T-cell (primary cell): ENCODE results near the gene TECPR2. TPM values are rescaled to one million over a fixed set of nuclear protein-coding genes. Genes with fewer than 3 reads are reported as not detected.

Experiments
- ATAC-seq, 4 experiments: fragments of 200-7000 bp in 3 of 4; fragments of 150-1000 bp in 1 of 4; cut with Tn5 transposase; replicated peaks in 1 of 4; 1 replicate in 3 of 4; 2 replicates in 1 of 4; pipeline ENCODE4 v1.10.0; 2021; ENCODE audit warnings: moderate library complexity in 3 of 4, mild to moderate bottlenecking in 2 of 4, moderate number of reproducible peaks in 1 of 4
- CTCF ChIA-PET, 2 donors: fragments of 300-600 bp; sonication (Branson Sonifier 250); formaldehyde crosslinking; loops; one replicate each; lab custom pipeline; 2022; ENCODE audit warnings: antibody characterized with exemption in 2 of 2; lab: Charles Lee
- POLR2A ChIA-PET, 2 donors: fragments of 300-600 bp; sonication (Branson Sonifier 250); formaldehyde crosslinking; loops; one replicate each; lab custom pipeline; 2022; ENCODE audit warnings: antibody characterized with exemption in 2 of 2; lab: Charles Lee
- DNase-seq, 35 experiments: peaks; one replicate each; pipeline versions ENCODE4 v3.0.0 to v3.0.0-alpha.2; 2013 to 2023
- H3K27ac ChIP-seq: one replicate; pipeline ENCODE4 v1.5.1; 2013; ENCODE audit warnings: low read length
- H3K27me3 ChIP-seq, 2 experiments: replicated peaks in 1 of 2; 1 replicate in 1 of 2; 2 replicates in 1 of 2; pipeline versions ENCODE4 v1.6.1 to v1.7.0; 2013; ENCODE audit warnings: low read length in 1 of 2, mixed read lengths in 1 of 2; ENCODE audit not compliant: control insufficient read depth in 2 of 2, insufficient read depth in 2 of 2; ENCODE audit errors: extremely low read depth in 1 of 2
- H3K36me3 ChIP-seq, 2 donors: 1 replicate in 1 of 2; 2 replicates in 1 of 2; pipeline versions ENCODE4 v1.6.1 to v1.7.0; 2013; ENCODE audit warnings: low read length in 1 of 2; ENCODE audit not compliant: control insufficient read depth in 2 of 2, insufficient read depth in 1 of 2; ENCODE audit errors: extremely low read depth in 1 of 2
- H3K4me1 ChIP-seq, 2 experiments: 1 replicate in 1 of 2; 2 replicates in 1 of 2; pipeline versions ENCODE4 v1.6.1 to v1.7.0; 2013; ENCODE audit warnings: low read length in 2 of 2, mixed read lengths in 1 of 2; ENCODE audit not compliant: insufficient read depth in 2 of 2, control insufficient read depth in 1 of 2; ENCODE audit errors: extremely low read depth in 1 of 2
- H3K4me3 ChIP-seq, 2 donors: 1 replicate in 1 of 2; 2 replicates in 1 of 2; pipeline versions ENCODE4 v1.5.1 to v1.7.0; 2013; ENCODE audit warnings: mild to moderate bottlenecking in 2 of 2, low read length in 1 of 2, moderate library complexity in 1 of 2; ENCODE audit not compliant: control insufficient read depth in 1 of 2; ENCODE audit errors: extremely low read depth in 1 of 2
- H3K9me3 ChIP-seq: 2 replicates; pipeline ENCODE4 v1.7.0; 2013
- H3K27ac Mint-ChIP-seq, 2 donors: one replicate each; pipeline ENCODE4 v1.8.0; 2020 to 2021; ENCODE audit warnings: mild to moderate bottlenecking in 2 of 2, mixed read lengths in 2 of 2
- H3K27me3 Mint-ChIP-seq, 2 donors: one replicate each; pipeline ENCODE4 v1.8.0; 2021 to 2022; ENCODE audit warnings: mixed read lengths in 2 of 2
- H3K36me3 Mint-ChIP-seq: one replicate; pipeline ENCODE4 v1.8.0; 2021; ENCODE audit warnings: mixed read lengths
- H3K4me1 Mint-ChIP-seq, 3 donors: one replicate each; pipeline ENCODE4 v1.8.0; 2020 to 2022; ENCODE audit warnings: mixed read lengths in 3 of 3, mild to moderate bottlenecking in 1 of 3
- H3K4me3 Mint-ChIP-seq, 3 donors: one replicate each; pipeline ENCODE4 v1.8.0; 2020 to 2022; ENCODE audit warnings: mild to moderate bottlenecking in 3 of 3, mixed read lengths in 3 of 3, moderate library complexity in 3 of 3
- H3K9me3 Mint-ChIP-seq, 3 donors: one replicate each; pipeline ENCODE4 v1.8.0; 2020 to 2022; ENCODE audit warnings: mixed read lengths in 3 of 3
- WGBS: methylation state at CpG from one replicate; pipeline ENCODE4 v1.1.5; 2013; ENCODE audit warnings: missing lambda C conversion rate; ENCODE audit not compliant: insufficient coverage; 5-methylcytosine and 5-hydroxymethylcytosine counted together
- total RNA-seq, 35 experiments: library from RNA in 6 of 35; stranded (reverse) in 6 of 35; fragments of 120-200 nt in 1 of 35; gene quantifications; one replicate each; pipeline versions ENCODE4 v1.2.1 to v1.2.4 and lab custom pipeline; 2013 to 2026

The TECPR2 gene
- total RNA-seq, 5 donors from 2014 or later (not counting 1 experiment from before 2014, with no cell fraction given), result 8.6 to 16.5 (median 10.8) TPM

GRCh38 chr14:102421411-102422057 is 58.8 kb downstream of the TECPR2 start:
- no peaks in the 10 kb centered on the region for H3K9me3 Mint-ChIP-seq
- H3K27me3 Mint-ChIP-seq, result no peaks in the 10 kb centered on the region
- peaks cover 0 to 4% (median 0%) of the 10 kb centered on the region in 3 donors for H3K4me1 Mint-ChIP-seq
- DNase-seq (no peak), ATAC-seq (no peak)
- H3K4me3 Mint-ChIP-seq, result no peak overlapping the region
- H3K27ac ChIP-seq, result no peak overlapping the region
- H3K27ac Mint-ChIP-seq, result no peak overlapping the region
- H3K36me3 ChIP-seq, result peaks cover 2 to 10% of the 10 kb centered on the region in 2 donors
- POLR2A ChIA-PET, result no interaction called here
- CTCF ChIA-PET, result no interaction called here
- H3K27me3 ChIP-seq, result no peaks in the 10 kb centered on the region
- no peak overlapping the region for H3K4me3 ChIP-seq
- peaks cover 22% of the 10 kb centered on the region for H3K36me3 Mint-ChIP-seq
- 97% methylated on average over 6 of the region's 10 CpGs for WGBS
- H3K4me1 ChIP-seq, result no peaks in the 10 kb centered on the region
- H3K9me3 ChIP-seq, result no peaks in the 10 kb centered on the region

- Mint-ChIP-seq H3K27me3 (no peaks in the 10 kb centered on the region), H3K4me3 (no peak overlapping the region), H3K36me3 (peaks cover 41% of the 10 kb centered on the region), H3K27ac (no peak overlapping the region), H3K4me1 (no peaks in the 10 kb centered on the region), H3K9me3 (no peaks in the 10 kb centered on the region)
- H3K27me3 ChIP-seq, result no peaks in the 10 kb centered on the region
- no peak overlapping the region for H3K4me3 ChIP-seq
- H3K9me3 ChIP-seq, result no peaks in the 10 kb centered on the region
- DNase-seq (no peak), ATAC-seq (no peak)
- peaks cover 3 to 6% of the 10 kb centered on the region in 2 donors for H3K36me3 ChIP-seq
- no peak overlapping the region for H3K27ac ChIP-seq
- ChIA-PET CTCF (no interaction called here), POLR2A (no interaction called here)
- 97% methylated on average over 3 of the region's 4 CpGs for WGBS
- H3K4me1 ChIP-seq, result no peaks in the 10 kb centered on the region
Observed at GRCh38 chr14:102424520-102424919, 61.8 kb downstream of the TECPR2 start.

- WGBS, result 100% methylated on average over 7 of the region's 10 CpGs
- Histone ChIP-seq H3K4me1 (no peaks in the 10 kb centered on the region), H3K36me3 (peaks cover 3 to 6% of the 10 kb centered on the region in 2 donors), H3K4me3 (no peak overlapping the region), H3K27me3 (no peaks in the 10 kb centered on the region), H3K27ac (no peak overlapping the region), H3K9me3 (no peaks in the 10 kb centered on the region)
- POLR2A ChIA-PET, result no interaction called here
- ATAC-seq (no peak), DNase-seq (no peak)
- CTCF ChIA-PET, result no interaction called here
- Mint-ChIP-seq H3K9me3 (no peaks in the 10 kb centered on the region), H3K27ac (no peak overlapping the region), H3K36me3 (peaks cover 41% of the 10 kb centered on the region), H3K4me1 (no peaks in the 10 kb centered on the region), H3K4me3 (no peak overlapping the region), H3K27me3 (no peaks in the 10 kb centered on the region)
Observed at GRCh38 chr14:102424923-102425322, 62.2 kb downstream of the TECPR2 start.

GRCh38 chr14:102426796-102427195 is 64.1 kb downstream of the TECPR2 start:
- no peaks in the 10 kb centered on the region for H3K9me3 Mint-ChIP-seq
- ChIA-PET POLR2A (no interaction called here), CTCF (no interaction called here)
- DNase-seq (no peak), ATAC-seq (no peak)
- H3K27me3 ChIP-seq, result no peaks in the 10 kb centered on the region
- no peak overlapping the region for H3K4me3 ChIP-seq
- H3K9me3 ChIP-seq, result no peaks in the 10 kb centered on the region
- H3K36me3 ChIP-seq, result peaks cover 3 to 11% of the 10 kb centered on the region in 2 donors
- no peaks in the 10 kb centered on the region for H3K27me3 Mint-ChIP-seq
- H3K27ac ChIP-seq, result no peak overlapping the region
- H3K27ac Mint-ChIP-seq, result no peak overlapping the region
- H3K4me1 Mint-ChIP-seq, result no peaks in the 10 kb centered on the region
- peaks cover 33% of the 10 kb centered on the region for H3K36me3 Mint-ChIP-seq
- H3K4me3 Mint-ChIP-seq, result no peak overlapping the region
- H3K4me1 ChIP-seq, result no peaks in the 10 kb centered on the region
- 100% methylated on average over 3 of the region's 6 CpGs for WGBS

GRCh38 chr14:102427642-102428041 is 64.9 kb downstream of the TECPR2 start:
- CTCF ChIA-PET, result no interaction called here

GRCh38 chr14:102430212-102430908 is 67.6 kb downstream of the TECPR2 start:
- DNase-seq, result no peak
- CTCF ChIA-PET, result interaction anchor here in 1 of 2 donors (1.2 kb wide), 1 partner anchor 88 kb away, joined by 6 read pairs; no protein-coding TSS in a partner anchor
- no peak overlapping the region for H3K4me3 Mint-ChIP-seq
- Histone ChIP-seq H3K9me3 (no peaks in the 10 kb centered on the region), H3K27ac (no peak overlapping the region), H3K4me3 (no peak overlapping the region), H3K36me3 (peaks cover 8 to 20% of the 10 kb centered on the region in 2 donors), H3K27me3 (no peaks in the 10 kb centered on the region), H3K4me1 (no peaks in the 10 kb centered on the region)
- POLR2A ChIA-PET, result interaction anchor here in 1 of 2 donors (0.7 kb wide), 1 partner anchor 26 kb away, joined by 8 read pairs; no protein-coding TSS in a partner anchor
- H3K27me3 Mint-ChIP-seq, result no peaks in the 10 kb centered on the region
- 100% methylated on average over 4 of the region's 8 CpGs for WGBS
- no peaks in the 10 kb centered on the region for H3K9me3 Mint-ChIP-seq
- H3K4me1 Mint-ChIP-seq, result no peaks in the 10 kb centered on the region
- no peak overlapping the region for H3K27ac Mint-ChIP-seq
- peaks cover 29% of the 10 kb centered on the region for H3K36me3 Mint-ChIP-seq
- no peak for ATAC-seq

More at GRCh38 chr14:102427642-102428041, 64.9 kb downstream of the TECPR2 start:
- Histone ChIP-seq H3K4me1 (no peaks in the 10 kb centered on the region), H3K9me3 (no peaks in the 10 kb centered on the region), H3K36me3 (peaks cover 3 to 11% of the 10 kb centered on the region in 2 donors), H3K27ac (no peak overlapping the region), H3K4me3 (no peak overlapping the region), H3K27me3 (no peaks in the 10 kb centered on the region)
- peaks cover 33% of the 10 kb centered on the region for H3K36me3 Mint-ChIP-seq
- H3K4me3 Mint-ChIP-seq, result no peak overlapping the region
- no peaks in the 10 kb centered on the region for H3K27me3 Mint-ChIP-seq
- H3K27ac Mint-ChIP-seq, result no peak overlapping the region
- 98% methylated on average over 8 of the region's 12 CpGs for WGBS
- DNase-seq (no peak), ATAC-seq (no peak)
- H3K9me3 Mint-ChIP-seq, result no peaks in the 10 kb centered on the region
- POLR2A ChIA-PET, result no interaction called here
- no peaks in the 10 kb centered on the region for H3K4me1 Mint-ChIP-seq
